Prostate gland (tissue), 2 donors: ENCODE measurements around the gene ITGB5.

Experiments
- POLR2AphosphoS5 ChIP-seq: sonication (generic); formaldehyde crosslinking; IDR thresholded peaks from one replicate; pipeline ENCODE4 v1.6.1; 2017; ENCODE audit warnings: antibody characterized with exemption
- TF ChIP-seq, protein P1 (sequence below), 4 experiments: fragments of 200-600 bp in 2 of 4; fragments of 450-650 bp in 2 of 4; sonication (generic) in 2 of 4; IDR thresholded peaks; 1 replicate in 3 of 4; 2 replicates in 1 of 4; pipeline ENCODE4 v1.5.1; 2016 to 2019; ENCODE audit warnings: antibody characterized with exemption in 4 of 4, mild to moderate bottlenecking in 2 of 4, moderate library complexity in 2 of 4

- TF ChIP-seq POLR2AphosphoS5: no peak
- TF ChIP-seq, protein P1, sequence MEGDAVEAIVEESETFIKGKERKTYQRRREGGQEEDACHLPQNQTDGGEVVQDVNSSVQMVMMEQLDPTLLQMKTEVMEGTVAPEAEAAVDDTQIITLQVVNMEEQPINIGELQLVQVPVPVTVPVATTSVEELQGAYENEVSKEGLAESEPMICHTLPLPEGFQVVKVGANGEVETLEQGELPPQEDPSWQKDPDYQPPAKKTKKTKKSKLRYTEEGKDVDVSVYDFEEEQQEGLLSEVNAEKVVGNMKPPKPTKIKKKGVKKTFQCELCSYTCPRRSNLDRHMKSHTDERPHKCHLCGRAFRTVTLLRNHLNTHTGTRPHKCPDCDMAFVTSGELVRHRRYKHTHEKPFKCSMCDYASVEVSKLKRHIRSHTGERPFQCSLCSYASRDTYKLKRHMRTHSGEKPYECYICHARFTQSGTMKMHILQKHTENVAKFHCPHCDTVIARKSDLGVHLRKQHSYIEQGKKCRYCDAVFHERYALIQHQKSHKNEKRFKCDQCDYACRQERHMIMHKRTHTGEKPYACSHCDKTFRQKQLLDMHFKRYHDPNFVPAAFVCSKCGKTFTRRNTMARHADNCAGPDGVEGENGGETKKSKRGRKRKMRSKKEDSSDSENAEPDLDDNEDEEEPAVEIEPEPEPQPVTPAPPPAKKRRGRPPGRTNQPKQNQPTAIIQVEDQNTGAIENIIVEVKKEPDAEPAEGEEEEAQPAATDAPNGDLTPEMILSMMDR (IDR thresholded peaks at IDR 0.05): no peak
Measured at GRCh38 chr3:124805671-124806070, 81.5 kb downstream of the ITGB5 start.
